Mucosa of stomach (tissue), 1 donor: ENCODE results near the gene CAMK2D.

Source experiments
- H3K27me3 ChIP-seq: one replicate; pipeline ENCODE4 v1.7.0; 2013; ENCODE audit warnings: mild to moderate bottlenecking, low read length; ENCODE audit not compliant: control insufficient read depth, insufficient read depth
- H3K36me3 ChIP-seq: one replicate; pipeline ENCODE4 v1.7.0; 2013; ENCODE audit warnings: low read length; ENCODE audit not compliant: control insufficient read depth, insufficient read depth
- H3K4me1 ChIP-seq: one replicate; pipeline ENCODE4 v1.7.0; 2013; ENCODE audit warnings: mild to moderate bottlenecking, low read length; ENCODE audit not compliant: control insufficient read depth, insufficient read depth
- H3K4me3 ChIP-seq: one replicate; pipeline ENCODE4 v1.7.0; 2013; ENCODE audit warnings: low read length
- H3K9ac ChIP-seq: one replicate; pipeline ENCODE4 v1.7.0; 2013; ENCODE audit warnings: mild to moderate bottlenecking, low read length, moderate library complexity
- H3K9me3 ChIP-seq: one replicate; pipeline ENCODE4 v1.7.0; 2013; ENCODE audit warnings: mild to moderate bottlenecking, low read length, moderate library complexity; ENCODE audit not compliant: control insufficient read depth
- donor health status: Pancreatic carcinoma.

CAMK2D gene

GRCh38 chr4:113483131-113483530, 278.4 kb downstream of the CAMK2D start:
- Histone ChIP-seq H3K4me1 (no peaks in the 10 kb centered on the region), H3K27me3 (no peaks in the 10 kb centered on the region)

GRCh38 chr4:113482325-113482724, 279.2 kb downstream of the CAMK2D start:
- H3K4me3 ChIP-seq = no peak overlapping the region
- H3K27me3 ChIP-seq = no peaks in the 10 kb centered on the region

More at GRCh38 chr4:113483131-113483530, 278.4 kb downstream of the CAMK2D start:
- Histone ChIP-seq H3K4me3 (no peak overlapping the region), H3K9ac (no peak overlapping the region), H3K9me3 (no peaks in the 10 kb centered on the region), H3K36me3 (no peaks in the 10 kb centered on the region)

GRCh38 chr4:113481820-113482219, 279.7 kb downstream of the CAMK2D start:
- Histone ChIP-seq H3K4me3 (no peak overlapping the region), H3K4me1 (no peaks in the 10 kb centered on the region), H3K9me3 (no peaks in the 10 kb centered on the region), H3K27me3 (no peaks in the 10 kb centered on the region), H3K36me3 (no peaks in the 10 kb centered on the region), H3K9ac (no peak overlapping the region)

More at GRCh38 chr4:113482325-113482724, 279.2 kb downstream of the CAMK2D start:
- Histone ChIP-seq H3K36me3 (no peaks in the 10 kb centered on the region), H3K4me1 (no peaks in the 10 kb centered on the region), H3K9ac (no peak overlapping the region), H3K9me3 (no peaks in the 10 kb centered on the region)

- no peak overlapping the region for H3K4me3 ChIP-seq
- H3K36me3 ChIP-seq = no peaks in the 10 kb centered on the region
- no peaks in the 10 kb centered on the region for H3K4me1 ChIP-seq
- H3K9me3 ChIP-seq = no peaks in the 10 kb centered on the region
- H3K27me3 ChIP-seq = no peaks in the 10 kb centered on the region
- H3K9ac ChIP-seq = no peak overlapping the region
These were observed 281.4 kb downstream of the CAMK2D start for GRCh38 chr4:113480109-113480508.

- no peaks in the 10 kb centered on the region for H3K9me3 ChIP-seq
These were observed 283.5 kb downstream of the CAMK2D start for GRCh38 chr4:113478032-113478431.

GRCh38 chr4:113476800-113477199, 284.7 kb downstream of the CAMK2D start:
- no peaks in the 10 kb centered on the region for H3K4me1 ChIP-seq
- H3K36me3 ChIP-seq = no peaks in the 10 kb centered on the region
- no peaks in the 10 kb centered on the region for H3K9me3 ChIP-seq
- no peak overlapping the region for H3K4me3 ChIP-seq
- no peaks in the 10 kb centered on the region for H3K27me3 ChIP-seq
- no peak overlapping the region for H3K9ac ChIP-seq

More at GRCh38 chr4:113478032-113478431, 283.5 kb downstream of the CAMK2D start:
- H3K27me3 ChIP-seq = no peaks in the 10 kb centered on the region
- no peak overlapping the region for H3K4me3 ChIP-seq
- H3K9ac ChIP-seq = no peak overlapping the region
- no peaks in the 10 kb centered on the region for H3K4me1 ChIP-seq
- no peaks in the 10 kb centered on the region for H3K36me3 ChIP-seq

GRCh38 chr4:113474017-113474416, 287.5 kb downstream of the CAMK2D start:
- Histone ChIP-seq H3K36me3 (no peaks in the 10 kb centered on the region), H3K9me3 (no peaks in the 10 kb centered on the region), H3K4me1 (peaks cover 8% of the 10 kb centered on the region), H3K4me3 (no peak overlapping the region), H3K27me3 (no peaks in the 10 kb centered on the region), H3K9ac (no peak overlapping the region)

- no peaks in the 10 kb centered on the region for H3K36me3 ChIP-seq
- H3K4me1 ChIP-seq = peaks cover 15% of the 10 kb centered on the region
- no peaks in the 10 kb centered on the region for H3K9me3 ChIP-seq
- no peak overlapping the region for H3K9ac ChIP-seq
- no peaks in the 10 kb centered on the region for H3K27me3 ChIP-seq
- H3K4me3 ChIP-seq = no peak overlapping the region
These were observed 288.7 kb downstream of the CAMK2D start for GRCh38 chr4:113472864-113473263.

GRCh38 chr4:113471146-113471860, 290.2 kb downstream of the CAMK2D start:
- H3K4me3 ChIP-seq = no peak overlapping the region
- H3K9ac ChIP-seq = no peak overlapping the region
- no peaks in the 10 kb centered on the region for H3K36me3 ChIP-seq
- H3K27me3 ChIP-seq = no peaks in the 10 kb centered on the region
- H3K4me1 ChIP-seq = peaks cover 15% of the 10 kb centered on the region
- H3K9me3 ChIP-seq = no peaks in the 10 kb centered on the region

GRCh38 chr4:113469926-113470325, 291.6 kb downstream of the CAMK2D start:
- no peaks in the 10 kb centered on the region for H3K9me3 ChIP-seq
- H3K4me1 ChIP-seq = peaks cover 15% of the 10 kb centered on the region
- no peaks in the 10 kb centered on the region for H3K27me3 ChIP-seq
- H3K9ac ChIP-seq = no peak overlapping the region
- no peak overlapping the region for H3K4me3 ChIP-seq
- H3K36me3 ChIP-seq = no peaks in the 10 kb centered on the region

- H3K9ac ChIP-seq = no peak overlapping the region
- H3K36me3 ChIP-seq = no peaks in the 10 kb centered on the region
- H3K9me3 ChIP-seq = no peaks in the 10 kb centered on the region
- no peaks in the 10 kb centered on the region for H3K27me3 ChIP-seq
- H3K4me3 ChIP-seq = no peak overlapping the region
- H3K4me1 ChIP-seq = peaks cover 15% of the 10 kb centered on the region
These were observed 292.5 kb downstream of the CAMK2D start for GRCh38 chr4:113469023-113469390.

GRCh38 chr4:113468165-113469022, 293.1 kb downstream of the CAMK2D start:
- Histone ChIP-seq H3K9me3 (no peaks in the 10 kb centered on the region), H3K4me3 (no peak overlapping the region), H3K9ac (no peak overlapping the region), H3K36me3 (no peaks in the 10 kb centered on the region), H3K27me3 (no peaks in the 10 kb centered on the region), H3K4me1 (peaks cover 15% of the 10 kb centered on the region)
